Adipocyte (in vitro differentiated cells): Measurements from ENCODE around the gene MRPL58.

ENCODE experiments used
- DNase-seq: peaks from one replicate; pipeline ENCODE4 v3.0.0-alpha.2; 2015; ENCODE audit warnings: low read depth
- H3K27me3 ChIP-seq: replicated peaks from 2 replicates; pipeline ENCODE4 v1.7.0; 2013; ENCODE audit warnings: mild to moderate bottlenecking, low read length, moderate library complexity; ENCODE audit not compliant: control insufficient read depth, insufficient read depth
- H3K36me3 ChIP-seq: 2 replicates; pipeline ENCODE4 v1.7.0; 2013; ENCODE audit warnings: low read length, mild to moderate bottlenecking, moderate library complexity; ENCODE audit not compliant: control insufficient read depth, insufficient read depth, severe bottlenecking
- H3K4me1 ChIP-seq: 2 replicates; pipeline ENCODE4 v1.7.0; 2013; ENCODE audit warnings: mild to moderate bottlenecking, low read length, moderate library complexity; ENCODE audit not compliant: control insufficient read depth, insufficient read depth
- H3K4me3 ChIP-seq: 2 replicates; pipeline ENCODE4 v1.7.0; 2013; ENCODE audit warnings: mild to moderate bottlenecking, low read length, moderate library complexity
- H3K9ac ChIP-seq: 2 replicates; pipeline ENCODE4 v1.7.0; 2013; ENCODE audit warnings: mild to moderate bottlenecking, low read length, moderate library complexity
- H3K9me3 ChIP-seq: 2 replicates; pipeline ENCODE4 v1.7.0; 2013; ENCODE audit warnings: mild to moderate bottlenecking, low read length, moderate library complexity; ENCODE audit not compliant: control insufficient read depth

Gene MRPL58

DNA sequence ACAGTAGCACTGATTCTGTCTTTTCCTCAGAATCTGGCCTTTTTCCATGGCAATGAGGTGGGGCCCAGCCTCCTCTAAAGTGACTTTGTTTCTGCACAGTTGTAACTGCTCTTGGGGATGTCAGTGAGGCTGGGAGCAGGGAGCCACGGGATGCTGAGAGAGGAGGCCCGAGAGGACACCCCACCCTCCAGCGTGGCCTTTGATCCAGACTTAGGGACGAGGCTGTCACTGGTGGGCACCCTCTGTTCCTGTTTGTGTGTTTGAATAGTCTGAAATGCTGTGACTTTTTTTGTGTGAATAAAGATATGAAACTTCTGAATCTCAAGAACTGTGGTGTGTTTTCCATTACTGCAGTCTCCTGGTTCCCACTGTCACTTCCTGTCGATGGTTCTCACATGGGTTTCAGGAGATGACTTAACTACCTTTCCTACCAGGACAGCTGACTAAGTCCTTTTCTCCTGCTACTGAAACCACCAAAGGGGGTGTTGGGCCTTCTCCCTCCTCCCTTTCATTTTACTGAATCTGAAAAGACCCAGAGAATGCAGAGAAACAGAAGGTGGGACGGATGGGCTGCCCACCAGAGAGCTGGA is 53.2 kb downstream of the MRPL58 start:
- Histone ChIP-seq H3K36me3 (peaks cover 43% of the 10 kb centered on the region), H3K9ac (no peak overlapping the region), H3K4me3 (no peak overlapping the region), H3K9me3 (no peaks in the 10 kb centered on the region), H3K27me3 (no peaks in the 10 kb centered on the region), H3K4me1 (peaks cover 7% of the 10 kb centered on the region)
- no peak for DNase-seq

DNA sequence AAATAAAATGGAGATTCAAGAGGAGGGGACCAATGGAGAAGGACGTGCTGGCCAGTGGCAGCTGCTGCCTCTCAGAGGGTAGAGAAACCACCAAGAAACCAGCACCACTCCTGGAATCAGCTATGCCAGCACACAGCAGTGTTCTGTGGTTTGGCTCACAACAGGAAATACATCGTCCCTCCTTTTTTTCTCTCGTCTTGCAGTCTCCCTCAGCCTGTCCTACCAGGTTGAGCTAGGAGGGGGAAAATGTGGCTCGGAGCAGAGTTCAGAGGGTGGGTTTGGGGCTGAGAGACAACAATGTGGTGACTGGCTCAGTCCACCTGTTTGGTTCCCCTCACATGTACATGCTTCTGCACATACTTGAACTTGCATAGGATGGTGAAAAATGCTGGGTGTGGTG is 55.4 kb downstream of the MRPL58 start:
- peaks cover 24% of the 10 kb centered on the region for H3K36me3 ChIP-seq
- no peak overlapping the region for H3K4me3 ChIP-seq
- H3K9ac ChIP-seq: no peak overlapping the region
- H3K27me3 ChIP-seq: no peaks in the 10 kb centered on the region
- peaks cover 4% of the 10 kb centered on the region for H3K4me1 ChIP-seq
- H3K9me3 ChIP-seq: no peaks in the 10 kb centered on the region
- no peak for DNase-seq

DNA sequence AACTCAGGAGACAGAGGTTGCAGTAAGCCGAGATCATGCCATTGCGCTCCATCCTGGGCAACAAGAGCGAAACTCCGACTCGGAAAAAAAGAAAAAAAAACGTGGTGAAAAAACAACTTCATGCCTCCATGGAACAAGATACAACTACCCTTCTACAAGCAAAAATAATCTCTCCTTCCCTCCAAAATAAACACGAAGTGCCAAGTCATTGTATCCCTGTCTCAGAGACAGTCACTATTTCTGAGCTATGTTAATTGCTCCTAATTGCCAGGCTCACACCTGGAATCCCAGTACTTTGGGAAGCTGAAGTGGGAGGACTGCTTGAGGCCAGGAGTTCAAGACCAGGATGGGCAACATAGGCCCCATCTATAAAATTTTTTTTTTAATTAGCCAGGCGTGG is 56.3 kb downstream of the MRPL58 start:
- Histone ChIP-seq H3K27me3 (no peaks in the 10 kb centered on the region), H3K4me3 (no peak overlapping the region), H3K4me1 (peaks cover 5% of the 10 kb centered on the region), H3K9me3 (no peaks in the 10 kb centered on the region), H3K36me3 (peaks cover 15% of the 10 kb centered on the region), H3K9ac (no peak overlapping the region)
- DNase-seq: no peak

DNA sequence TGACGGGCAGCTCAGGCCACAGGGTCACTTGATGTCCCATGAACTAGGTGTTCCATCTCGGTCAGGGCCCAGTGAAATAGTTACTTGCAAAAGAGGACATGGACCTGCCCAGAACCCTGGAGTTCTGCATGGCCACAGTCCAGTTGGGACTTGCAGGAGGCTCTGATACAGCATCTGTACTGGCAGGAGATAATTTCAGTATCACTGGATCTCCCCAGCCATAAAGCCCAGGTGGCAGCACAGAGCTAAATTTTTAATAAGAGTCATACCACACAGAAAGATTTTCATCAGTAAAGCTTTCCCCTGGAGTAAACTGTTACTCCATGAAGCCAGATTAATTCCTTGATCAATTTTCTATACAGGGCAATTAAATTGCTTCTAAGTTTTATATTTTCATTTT is 57.3 kb downstream of the MRPL58 start:
- Histone ChIP-seq H3K9ac (no peak overlapping the region), H3K4me1 (peaks cover 13% of the 10 kb centered on the region), H3K4me3 (no peak overlapping the region), H3K36me3 (peaks cover 4% of the 10 kb centered on the region), H3K27me3 (no peaks in the 10 kb centered on the region), H3K9me3 (no peaks in the 10 kb centered on the region)
- no peak for DNase-seq
